ENCODE data around the gene KNCN.

Gene KNCN

DNA sequence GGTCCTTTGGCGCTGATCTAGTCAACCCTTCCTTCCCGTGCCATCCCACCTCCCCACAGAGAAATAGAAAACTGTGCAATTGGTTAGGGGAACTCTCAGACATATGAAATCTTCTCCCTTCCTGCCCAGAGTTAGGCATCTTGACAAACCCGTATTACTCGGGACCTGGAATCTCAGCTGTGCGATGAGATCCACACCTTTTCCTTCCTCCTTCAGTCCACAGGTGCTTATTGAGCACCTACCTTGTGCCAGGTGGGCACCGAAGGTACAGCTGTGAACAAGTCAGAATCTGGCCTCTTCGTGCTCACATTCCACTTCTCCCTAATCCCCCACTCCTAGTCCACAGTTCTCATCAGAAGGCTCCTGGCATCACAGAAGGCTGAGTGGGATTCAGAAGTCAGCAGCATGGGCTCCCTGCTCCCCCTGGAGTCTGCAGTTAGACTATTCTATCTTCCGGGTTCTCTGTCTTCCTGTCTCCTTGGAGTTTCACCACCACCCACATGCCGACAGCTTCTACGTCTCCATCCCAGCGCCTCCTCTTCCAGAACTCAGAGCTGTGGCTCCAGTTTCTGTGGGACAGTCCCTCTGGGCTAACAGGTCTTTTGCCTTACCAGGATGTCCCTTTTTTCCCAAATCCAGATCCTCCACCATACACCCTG lies 23.0 kb downstream of the KNCN start:
- ATAC-seq (replicated peaks) (no peak), DNase-seq (no peak)
- Mint-ChIP-seq H3K4me3 (no peak overlapping the region), H3K27ac (no peak overlapping the region), H3K9me3 (no peaks in the 10 kb centered on the region), H3K27me3 (peaks cover 68 to 76% of the 10 kb centered on the region in 2 donors), H3K36me3 (no peaks in the 10 kb centered on the region), H3K4me1 (no peaks in the 10 kb centered on the region)

DNA sequence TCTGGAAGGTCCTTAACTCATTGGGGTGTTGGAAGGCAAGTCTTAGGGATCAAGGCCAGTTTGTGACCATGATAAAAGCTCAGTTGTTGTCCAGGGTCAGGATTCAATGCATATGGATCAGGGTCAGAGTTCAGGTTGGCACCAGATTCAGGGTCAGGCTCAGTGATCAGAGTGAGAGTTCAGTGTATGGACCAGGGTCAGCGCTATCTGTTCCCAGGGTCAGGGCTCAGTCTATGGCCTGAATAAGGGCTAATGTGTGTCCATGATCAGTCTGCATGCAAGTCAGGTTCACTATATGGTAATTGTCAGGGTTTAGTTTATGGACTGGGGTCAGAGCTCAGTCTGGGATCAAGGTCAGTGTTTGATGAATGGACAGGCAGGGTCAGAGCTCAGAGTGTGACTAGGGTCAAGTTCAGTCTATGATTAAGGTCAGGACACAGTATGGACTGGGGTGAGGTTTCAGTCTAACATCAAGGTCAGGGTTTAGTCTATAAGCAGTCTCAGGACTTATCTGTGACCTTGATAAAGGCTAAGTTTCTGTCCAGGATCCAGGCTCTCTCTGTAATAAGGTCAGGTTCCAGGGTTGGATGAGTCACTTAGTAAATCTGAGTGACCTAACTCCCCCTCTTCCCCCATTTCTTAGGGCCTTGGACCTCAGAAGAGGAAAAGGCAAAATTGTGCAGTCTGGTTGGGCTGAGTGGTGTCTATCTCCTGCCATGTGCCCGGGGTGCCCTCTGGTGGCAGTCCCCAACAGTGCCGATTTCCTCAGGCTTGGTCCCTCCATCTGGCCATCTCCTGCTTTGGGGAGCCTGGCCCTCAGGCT lies 23.8 kb downstream of the KNCN start:
- peak; percentile 49 for DNase-seq
- Mint-ChIP-seq H3K4me1 (peaks cover 0 to under 1% of the 10 kb centered on the region in 2 donors), H3K4me3 (no peak overlapping the region), H3K27ac (no peak overlapping the region), H3K36me3 (no peaks in the 10 kb centered on the region), H3K27me3 (peaks cover 68 to 79% of the 10 kb centered on the region in 2 donors), H3K9me3 (no peaks in the 10 kb centered on the region)
- ATAC-seq (replicated peaks): peak; percentile 78 to 79

DNA sequence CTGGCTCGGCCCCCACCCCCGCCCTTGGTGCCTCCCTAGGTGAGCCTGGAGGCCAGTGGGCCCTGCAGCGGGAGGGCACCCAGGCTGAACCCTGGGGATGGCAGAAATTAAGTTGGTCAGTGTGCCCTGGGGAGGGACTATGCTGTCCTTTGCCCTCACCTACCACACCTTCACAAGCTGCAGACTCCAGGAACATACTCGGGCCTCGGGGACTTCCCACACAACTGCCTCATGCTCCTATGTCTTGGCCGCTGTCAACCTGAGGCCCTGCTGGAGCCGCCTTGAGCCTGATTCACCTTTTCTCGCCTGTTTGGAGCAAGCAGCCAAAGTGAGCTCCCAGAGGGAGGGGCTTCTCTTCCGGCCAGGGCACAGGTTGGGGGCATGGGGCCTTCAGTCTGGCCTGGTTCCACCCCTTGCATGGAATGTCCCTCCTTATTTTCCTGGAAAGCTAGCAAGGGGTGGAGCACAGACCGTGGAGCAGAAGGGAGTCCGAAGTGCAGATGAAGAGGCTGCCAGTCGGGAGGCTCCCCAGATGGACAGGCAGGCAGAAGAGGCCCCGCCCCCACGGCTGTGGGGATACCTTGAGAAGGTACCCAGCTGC lies 24.7 kb downstream of the KNCN start:
- Mint-ChIP-seq H3K27me3 (peaks cover 63 to 80% of the 10 kb centered on the region in 2 donors), H3K27ac (no peak overlapping the region), H3K36me3 (no peaks in the 10 kb centered on the region), H3K4me3 (no peak overlapping the region), H3K9me3 (no peaks in the 10 kb centered on the region), H3K4me1 (peaks cover 0 to 4% of the 10 kb centered on the region in 2 donors)
- DNase-seq (no peak), ATAC-seq (replicated peaks) (no peak)

DNA sequence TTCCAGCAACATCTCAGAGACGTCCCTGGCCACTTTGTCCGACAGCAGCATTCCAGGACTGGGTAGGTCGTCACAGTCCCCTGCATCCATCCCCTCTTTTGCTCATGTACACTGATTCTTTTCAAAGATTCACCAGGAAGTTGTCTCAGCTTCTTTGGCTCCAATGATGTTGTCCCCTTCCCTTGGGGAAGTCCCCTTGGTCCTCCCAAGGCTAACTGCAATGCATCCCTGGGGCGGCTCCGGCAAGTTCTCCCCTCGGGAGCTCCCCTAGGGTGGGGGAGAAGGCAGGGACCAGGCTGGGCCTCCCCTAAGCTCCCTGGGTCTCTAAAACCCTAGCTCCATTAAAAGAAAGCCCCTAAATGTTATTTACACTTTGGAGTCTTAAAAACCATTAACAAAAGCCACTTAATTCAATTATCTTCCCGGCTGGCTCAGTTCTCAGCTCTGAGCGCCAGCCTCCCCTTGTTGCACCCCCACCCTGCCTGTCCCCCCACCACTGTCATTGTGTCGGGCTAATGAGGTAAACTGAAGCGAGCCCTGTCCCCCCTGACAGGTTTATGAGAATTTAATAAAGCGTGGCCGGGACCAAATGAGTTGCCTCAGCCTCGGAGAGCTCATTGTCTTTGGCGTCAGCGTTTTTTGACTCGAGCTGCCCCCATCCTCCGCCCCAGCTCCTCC lies 25.3 kb downstream of the KNCN start:
- no peak for DNase-seq
- peaks cover 58 to 73% of the 10 kb centered on the region in 2 donors for H3K27me3 Mint-ChIP-seq
- H3K4me3 Mint-ChIP-seq: no peak overlapping the region
- H3K36me3 Mint-ChIP-seq: no peaks in the 10 kb centered on the region
- no peaks in the 10 kb centered on the region for H3K9me3 Mint-ChIP-seq
- no peak for ATAC-seq (replicated peaks)
- H3K4me1 Mint-ChIP-seq: peaks cover 0 to 4% of the 10 kb centered on the region in 2 donors
- H3K27ac Mint-ChIP-seq: no peak overlapping the region

DNA sequence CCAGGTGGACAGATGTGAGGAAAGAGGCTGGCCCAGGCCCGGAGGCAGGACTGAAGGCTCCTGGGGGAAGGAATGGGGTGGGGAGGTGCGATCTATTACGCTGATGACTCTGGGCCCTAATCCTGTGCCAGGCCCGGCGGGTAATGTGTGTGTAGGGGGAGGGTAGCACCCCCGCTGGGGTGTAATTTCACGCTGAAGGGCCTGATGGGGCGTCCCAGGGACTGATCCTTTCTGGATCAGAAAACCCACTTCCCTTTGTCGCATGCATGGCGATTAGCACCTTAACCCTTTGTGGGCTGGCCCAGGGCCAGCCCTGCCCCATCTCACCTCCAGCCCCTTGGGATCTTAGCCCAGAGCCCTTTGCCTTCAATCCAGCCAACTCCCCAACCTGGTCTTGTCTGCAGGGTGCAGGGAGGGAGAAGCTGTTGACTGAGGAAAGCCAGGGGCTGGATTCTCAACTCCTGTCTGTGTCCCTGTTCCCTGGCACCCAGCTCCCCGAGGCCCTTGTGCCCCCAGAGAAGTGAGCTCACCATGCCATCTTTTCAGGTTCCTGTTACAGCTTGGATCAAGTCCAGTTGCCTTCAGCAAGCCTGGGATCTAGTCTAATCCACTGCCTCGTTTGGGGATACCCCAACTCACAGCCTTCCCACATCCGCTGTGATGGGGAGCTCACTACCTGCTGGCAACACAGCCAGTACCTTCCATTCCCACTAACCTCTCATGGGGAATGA lies 26.0 kb downstream of the KNCN start:
- Mint-ChIP-seq H3K27ac (no peak overlapping the region), H3K4me3 (no peak overlapping the region), H3K27me3 (peaks cover 54 to 66% of the 10 kb centered on the region in 2 donors), H3K9me3 (no peaks in the 10 kb centered on the region), H3K4me1 (peaks cover 0 to 4% of the 10 kb centered on the region in 2 donors), H3K36me3 (no peaks in the 10 kb centered on the region)
- no peak for DNase-seq
- ATAC-seq (replicated peaks): no peak

DNA sequence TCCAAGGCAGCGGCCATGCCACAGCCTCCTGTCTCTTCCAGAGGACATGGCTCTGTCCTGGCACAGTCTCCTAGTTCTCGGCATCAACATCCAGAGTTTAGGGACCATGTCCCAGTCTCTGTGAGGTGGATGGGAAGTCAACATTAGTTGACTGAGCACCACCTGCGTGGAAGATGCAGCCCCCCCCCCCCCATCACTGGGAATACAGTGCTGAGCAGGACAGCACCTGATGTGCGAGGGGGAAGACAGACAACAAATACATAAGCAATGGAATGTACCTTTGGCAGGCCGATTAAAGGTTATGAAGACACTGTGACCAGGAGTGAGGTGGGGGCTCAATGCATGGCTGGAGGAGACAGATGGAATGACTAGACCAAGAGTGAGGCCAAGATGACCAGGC lies 26.6 kb downstream of the KNCN start:
- Mint-ChIP-seq H3K27me3 (peaks cover 58 to 64% of the 10 kb centered on the region in 2 donors), H3K27ac (no peak overlapping the region), H3K36me3 (no peaks in the 10 kb centered on the region), H3K4me3 (no peak overlapping the region), H3K9me3 (no peaks in the 10 kb centered on the region), H3K4me1 (peaks cover 0 to 4% of the 10 kb centered on the region in 2 donors)
- DNase-seq (no peak), ATAC-seq (replicated peaks) (no peak)

DNA sequence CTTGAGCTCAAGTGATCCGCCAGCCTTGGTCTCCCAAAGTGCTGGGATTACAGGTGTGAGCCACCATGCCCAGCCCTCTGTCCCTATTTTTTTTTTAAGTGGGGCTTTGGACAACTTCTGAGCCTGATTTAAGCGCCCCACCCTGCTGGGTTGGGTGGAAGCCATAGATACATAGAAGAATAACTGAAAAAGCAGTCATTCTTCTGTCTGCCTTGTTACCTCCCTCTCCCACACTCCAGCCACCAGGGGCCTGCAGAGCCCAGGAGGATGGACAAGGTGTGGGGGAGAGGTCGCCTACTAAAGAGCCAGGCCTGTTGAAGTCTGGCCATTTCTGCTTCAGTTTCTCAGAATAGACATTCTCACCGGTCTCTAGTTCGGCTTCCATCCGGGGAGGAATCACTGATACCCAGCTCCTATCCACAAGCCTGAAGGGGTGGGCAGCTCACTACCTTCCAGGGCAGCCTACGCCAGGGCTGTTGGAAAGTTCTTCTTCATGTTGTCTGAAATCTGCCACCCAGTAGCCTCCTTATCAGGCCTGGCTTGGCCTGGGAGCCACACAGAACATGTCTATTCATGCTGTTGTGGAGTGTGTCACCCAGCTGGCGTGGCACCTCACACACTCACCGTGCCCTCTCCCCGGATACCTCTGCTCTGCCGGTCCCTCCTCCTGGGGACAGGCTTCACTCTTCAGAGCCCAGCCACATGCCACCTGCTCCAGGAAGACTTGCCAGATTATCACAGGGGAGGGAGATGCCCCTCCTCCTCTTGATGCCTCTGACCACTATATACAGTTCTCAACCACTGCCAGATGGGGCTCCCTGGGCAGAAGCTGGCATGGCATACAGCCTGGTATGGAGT lies 27.7 kb downstream of the KNCN start:
- no peaks in the 10 kb centered on the region for H3K36me3 Mint-ChIP-seq
- no peak overlapping the region for H3K4me3 Mint-ChIP-seq
- ATAC-seq (replicated peaks) (no peak), DNase-seq (no peak)
- H3K4me1 Mint-ChIP-seq: peaks cover 0 to 4% of the 10 kb centered on the region in 2 donors
- peaks cover 55 to 63% of the 10 kb centered on the region in 2 donors for H3K27me3 Mint-ChIP-seq
- no peak overlapping the region for H3K27ac Mint-ChIP-seq
- no peaks in the 10 kb centered on the region for H3K9me3 Mint-ChIP-seq

DNA sequence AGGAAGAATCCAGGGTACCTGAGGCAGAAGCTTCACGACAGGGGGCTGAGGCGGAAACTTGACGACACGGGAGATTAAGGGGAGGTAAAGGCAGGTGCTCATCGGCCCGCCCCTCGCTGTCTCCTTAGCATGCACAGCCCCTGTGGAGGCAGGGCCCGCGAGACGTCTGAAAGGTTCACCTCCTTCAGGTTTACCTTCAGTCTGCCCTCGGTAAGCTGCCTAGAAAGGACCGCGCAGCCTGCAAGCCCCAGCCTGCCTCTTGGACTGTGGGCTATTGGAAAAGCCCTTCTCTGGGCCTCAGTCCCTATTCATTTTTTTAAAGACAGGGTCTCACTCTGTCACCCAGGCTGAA lies 28.5 kb downstream of the KNCN start:
- no peak overlapping the region for H3K27ac Mint-ChIP-seq
- no peaks in the 10 kb centered on the region for H3K9me3 Mint-ChIP-seq
- DNase-seq (no peak), ATAC-seq (replicated peaks) (no peak)
- H3K4me3 Mint-ChIP-seq: no peak overlapping the region
- no peaks in the 10 kb centered on the region for H3K36me3 Mint-ChIP-seq
- H3K27me3 Mint-ChIP-seq: peaks cover 53 to 62% of the 10 kb centered on the region in 2 donors
- peaks cover 0 to 4% of the 10 kb centered on the region in 2 donors for H3K4me1 Mint-ChIP-seq

DNA sequence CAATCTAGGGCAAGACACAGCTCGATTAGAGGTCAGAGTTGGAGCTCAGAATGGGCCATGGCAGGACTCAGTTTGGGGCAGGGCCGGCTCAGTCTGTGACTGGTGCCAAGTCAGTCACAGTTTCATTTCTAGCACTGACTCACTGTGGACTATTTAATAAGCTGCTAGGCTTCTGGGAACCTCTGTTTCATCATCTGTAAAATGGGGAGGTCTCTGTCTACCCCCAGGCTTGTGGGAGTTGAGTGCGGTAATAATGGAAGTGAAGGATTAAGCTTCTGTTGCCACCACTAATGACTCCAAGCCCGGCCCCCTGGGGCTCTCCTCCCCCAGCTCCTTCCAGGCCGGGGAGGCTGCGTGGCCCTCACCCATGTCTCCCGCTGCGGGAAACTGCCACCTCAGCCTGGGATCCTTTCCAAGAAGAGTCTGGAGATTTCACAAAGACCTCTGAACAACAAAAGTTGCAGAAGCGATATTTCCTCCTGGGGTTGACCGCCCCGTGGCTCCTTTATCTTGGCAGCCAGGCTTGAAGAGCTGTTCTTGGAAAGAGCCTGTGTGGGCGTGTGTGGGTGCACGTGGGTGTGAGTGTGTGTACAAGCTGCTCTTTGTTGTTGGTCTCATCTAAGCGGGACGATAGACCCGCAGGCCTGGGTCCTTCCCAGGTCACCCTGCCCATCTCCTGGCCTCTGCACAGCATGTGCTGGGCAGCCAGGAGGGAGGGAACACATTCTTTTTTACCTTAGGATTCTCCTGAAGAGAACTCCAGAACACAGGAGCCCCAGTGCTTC lies 29.1 kb downstream of the KNCN start:
- ATAC-seq (replicated peaks) (peak in 1 of 2 donors; percentile 22), DNase-seq (no peak)
- Mint-ChIP-seq H3K4me1 (peaks cover 0 to 4% of the 10 kb centered on the region in 2 donors), H3K27ac (no peak overlapping the region), H3K4me3 (no peak overlapping the region), H3K9me3 (no peaks in the 10 kb centered on the region), H3K36me3 (no peaks in the 10 kb centered on the region), H3K27me3 (peaks cover 52 to 64% of the 10 kb centered on the region in 2 donors)

DNA sequence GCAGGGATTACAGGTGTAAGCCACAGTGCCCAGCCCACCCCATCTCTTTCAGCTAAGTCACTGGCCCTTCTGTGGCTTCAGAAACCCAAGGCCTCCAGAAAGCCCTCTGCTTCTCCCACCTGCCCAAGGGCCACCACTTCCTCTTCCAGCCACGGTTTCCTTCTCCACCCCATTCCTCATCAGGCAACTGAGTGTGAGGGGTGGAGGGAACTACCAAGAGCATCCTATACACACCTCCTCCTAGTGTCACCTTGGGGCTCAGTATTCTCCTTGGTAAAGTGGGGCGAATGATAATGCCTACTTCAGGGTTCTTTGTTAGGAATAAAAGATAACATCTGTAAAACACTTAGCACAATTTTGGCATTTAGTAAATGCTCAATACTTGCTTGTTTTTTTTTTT lies 30.0 kb downstream of the KNCN start:
- ATAC-seq (replicated peaks): no peak
- peaks cover 0 to 4% of the 10 kb centered on the region in 2 donors for H3K4me1 Mint-ChIP-seq
- H3K36me3 Mint-ChIP-seq: no peaks in the 10 kb centered on the region
- peak overlapping the region; percentile 6 for H3K27ac Mint-ChIP-seq
- no peak overlapping the region for H3K4me3 Mint-ChIP-seq
- peaks cover 52 to 62% of the 10 kb centered on the region in 2 donors for H3K27me3 Mint-ChIP-seq
- H3K9me3 Mint-ChIP-seq: no peaks in the 10 kb centered on the region
- DNase-seq: no peak

DNA sequence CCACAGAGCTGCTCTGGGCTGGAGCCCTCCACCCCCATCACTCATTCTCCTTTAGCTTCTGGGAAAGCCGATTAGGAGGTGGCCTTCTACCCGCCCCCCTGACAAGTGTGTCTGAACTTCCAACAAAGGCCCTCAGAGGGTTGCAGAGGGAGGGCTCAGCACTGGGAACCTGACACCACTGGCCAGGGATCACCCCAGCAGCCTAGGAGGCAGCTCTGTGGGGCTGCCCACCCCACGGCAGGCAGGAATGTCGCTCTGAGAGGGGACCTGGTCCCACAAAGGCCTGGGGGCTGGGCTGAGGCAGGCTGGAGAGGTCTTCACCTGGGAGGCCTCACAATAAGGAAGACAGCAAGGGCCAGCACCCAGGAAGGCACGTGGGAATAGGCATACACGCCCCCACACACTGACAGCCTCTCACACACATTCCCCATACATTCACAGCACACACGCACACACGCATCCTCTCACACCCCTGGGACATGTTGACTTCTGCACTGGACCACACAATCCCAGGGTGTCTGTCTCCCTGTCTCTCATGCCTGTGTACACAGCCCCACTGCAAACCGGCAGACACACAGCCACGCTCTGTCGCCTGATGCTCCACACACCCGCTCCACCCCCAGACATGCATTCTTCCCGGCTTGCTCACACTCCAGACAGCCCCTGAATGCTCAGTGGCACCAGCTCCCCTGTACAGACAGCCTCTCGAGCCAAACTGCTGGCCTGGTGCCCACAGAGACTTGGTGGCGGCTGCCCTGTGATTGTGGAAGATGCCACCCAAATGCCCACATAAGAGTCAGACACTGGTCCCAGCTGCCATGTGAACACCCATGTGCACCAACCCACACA lies 31.2 kb downstream of the KNCN start:
- H3K36me3 Mint-ChIP-seq: no peaks in the 10 kb centered on the region
- no peaks in the 10 kb centered on the region for H3K9me3 Mint-ChIP-seq
- no peak overlapping the region for H3K27ac Mint-ChIP-seq

DNA sequence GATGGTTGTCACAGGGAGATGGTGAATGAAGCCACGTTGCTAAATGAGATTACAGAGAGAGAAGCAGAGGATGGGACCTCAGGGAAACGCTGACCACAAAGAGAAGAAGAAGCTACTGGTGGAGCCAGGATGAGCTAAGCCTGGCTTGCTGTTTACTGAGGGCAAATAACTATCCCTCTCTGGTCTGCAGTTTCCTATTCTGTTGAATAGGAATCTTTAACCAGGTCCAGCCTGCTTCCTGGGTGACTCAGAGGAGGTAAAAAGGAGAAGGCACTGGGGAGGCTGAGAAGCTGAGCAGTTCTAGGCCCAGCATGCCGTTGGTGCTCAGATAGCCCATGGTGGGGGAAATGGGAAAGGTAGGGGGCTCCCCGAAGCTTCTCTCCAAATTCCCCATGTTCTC lies 32.2 kb downstream of the KNCN start:
- Mint-ChIP-seq H3K4me3 (no peak overlapping the region), H3K27ac (no peak overlapping the region), H3K4me1 (peaks cover 0 to 4% of the 10 kb centered on the region in 2 donors), H3K27me3 (peaks cover 46 to 57% of the 10 kb centered on the region in 2 donors), H3K36me3 (no peaks in the 10 kb centered on the region), H3K9me3 (no peaks in the 10 kb centered on the region)
- ATAC-seq (replicated peaks): no peak
- no peak for DNase-seq

More for the DNA sequence above, 31.2 kb downstream of the KNCN start:
- no peak overlapping the region for H3K4me3 Mint-ChIP-seq
- ATAC-seq (replicated peaks): no peak
- H3K27me3 Mint-ChIP-seq: peaks cover 49 to 59% of the 10 kb centered on the region in 2 donors
- no peak for DNase-seq
- H3K4me1 Mint-ChIP-seq: peaks cover 0 to 4% of the 10 kb centered on the region in 2 donors

All from stimulated activated naive B cell treated with anti-CD40 and anti-IgM and Interleukin-4, amounts not matched to agents 10 μg/mL and 1 μg/mL and 100 μg/mL, for 72 hours (primary cell).